SK-N-SH treated with all-trans-retinoic acid at 6 μM for 48 hours (cell line): ENCODE results near the gene SMC4.

Experiments used
- CSDC2 ChIP-seq: fragments of 250-450 bp; sonication (Bioruptor Pico); IDR thresholded peaks from 2 replicates; pipeline ENCODE4 v1.5.0; 2020; ENCODE audit warnings: mild to moderate bottlenecking, moderate library complexity
- GLIS3 ChIP-seq: fragments of 250-450 bp; sonication (Bioruptor Pico); IDR thresholded peaks from 2 replicates; pipeline ENCODE4 v1.5.0; 2020; ENCODE audit warnings: mild to moderate bottlenecking, moderate library complexity
- ISL1 ChIP-seq: fragments of 250-450 bp; sonication (Bioruptor Pico); IDR thresholded peaks from 2 replicates; pipeline ENCODE4 v2.1.2; 2022; ENCODE audit warnings: mild to moderate bottlenecking, moderate library complexity
- PPARA ChIP-seq: fragments of 250-450 bp; sonication (Bioruptor Pico); IDR thresholded peaks from 2 replicates; pipeline ENCODE4 v1.5.0; 2020; ENCODE audit warnings: mild to moderate bottlenecking, borderline replicate concordance
- RARB ChIP-seq: fragments of 250-450 bp; sonication (Bioruptor Pico); IDR thresholded peaks from 2 replicates; pipeline ENCODE4 v1.8.0; 2021; ENCODE audit warnings: mild to moderate bottlenecking, moderate library complexity
- SNAI2 ChIP-seq: fragments of 250-450 bp; sonication (Bioruptor Pico); IDR thresholded peaks from 2 replicates; pipeline ENCODE4 v1.5.0; 2020; ENCODE audit warnings: mild to moderate bottlenecking, moderate library complexity
- TOX ChIP-seq: fragments of 250-450 bp; sonication (Bioruptor Pico); IDR thresholded peaks from 2 replicates; pipeline ENCODE4 v1.8.0; 2021; ENCODE audit warnings: mild to moderate bottlenecking, moderate library complexity, borderline replicate concordance
- ZFP3 ChIP-seq: fragments of 250-450 bp; sonication (Bioruptor Pico); IDR thresholded peaks from 2 replicates; pipeline ENCODE4 v1.5.0; 2020; ENCODE audit warnings: mild to moderate bottlenecking, moderate library complexity
- ZNF565 ChIP-seq: fragments of 450-650 bp; formaldehyde crosslinking; conservative IDR thresholded peaks from 2 replicates; pipeline ENCODE4 v1.5.0; 2020; ENCODE audit warnings: low read depth, mild to moderate bottlenecking, moderate library complexity
- ZNF70 ChIP-seq: fragments of 450-650 bp; formaldehyde crosslinking; IDR thresholded peaks from 2 replicates; pipeline ENCODE4 v1.5.0; 2020; ENCODE audit warnings: mild to moderate bottlenecking, moderate library complexity
- ZNF8 ChIP-seq: fragments of 450-650 bp; formaldehyde crosslinking; IDR thresholded peaks from 2 replicates; pipeline ENCODE4 v1.5.0; 2020; ENCODE audit warnings: mild to moderate bottlenecking, moderate library complexity
- TF ChIP-seq, protein P1 (sequence below): fragments of 250-450 bp; sonication (Bioruptor Pico); IDR thresholded peaks from 2 replicates; pipeline ENCODE4 v1.5.1; 2020; ENCODE audit warnings: low read depth, mild to moderate bottlenecking, moderate library complexity
- TF ChIP-seq, protein P2 (sequence below): fragments of 250-450 bp; sonication (Bioruptor Pico); IDR thresholded peaks from 2 replicates; pipeline ENCODE4 v1.8.0; 2020; ENCODE audit warnings: mild to moderate bottlenecking, moderate library complexity, borderline replicate concordance
- TF ChIP-seq, protein P3 (sequence below): fragments of 250-450 bp; sonication (Bioruptor Pico); IDR thresholded peaks from 2 replicates; pipeline ENCODE4 v1.5.0; 2020; ENCODE audit warnings: mild to moderate bottlenecking, moderate library complexity

DNA sequence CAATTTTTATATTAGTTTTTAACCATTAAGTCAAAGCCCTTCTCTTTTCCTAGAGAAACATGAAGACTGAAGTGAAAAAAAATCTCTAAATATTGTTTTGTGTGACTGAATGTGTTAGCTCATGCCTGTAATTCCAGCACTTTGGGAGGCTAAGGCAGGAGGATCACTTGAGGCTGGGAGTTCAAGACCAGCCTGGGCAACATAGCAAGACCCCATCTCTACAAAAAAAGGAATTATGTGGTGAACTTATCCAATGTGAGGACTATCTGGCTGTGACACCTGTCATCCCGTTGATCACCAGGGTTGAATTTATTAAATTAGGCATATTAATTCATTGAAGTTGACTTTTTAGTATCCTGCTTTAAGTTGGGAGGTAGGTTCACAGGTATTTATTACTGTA, 13.0 kb downstream of the SMC4 start:
- no peak for TF ChIP-seq CSDC2
- TF ChIP-seq ZNF565 (CRISPR knock-in tag): no peak
- TF ChIP-seq ISL1 (CRISPR knock-in tag): no peak
- TF ChIP-seq SNAI2: no peak
- TF ChIP-seq, protein P1, sequence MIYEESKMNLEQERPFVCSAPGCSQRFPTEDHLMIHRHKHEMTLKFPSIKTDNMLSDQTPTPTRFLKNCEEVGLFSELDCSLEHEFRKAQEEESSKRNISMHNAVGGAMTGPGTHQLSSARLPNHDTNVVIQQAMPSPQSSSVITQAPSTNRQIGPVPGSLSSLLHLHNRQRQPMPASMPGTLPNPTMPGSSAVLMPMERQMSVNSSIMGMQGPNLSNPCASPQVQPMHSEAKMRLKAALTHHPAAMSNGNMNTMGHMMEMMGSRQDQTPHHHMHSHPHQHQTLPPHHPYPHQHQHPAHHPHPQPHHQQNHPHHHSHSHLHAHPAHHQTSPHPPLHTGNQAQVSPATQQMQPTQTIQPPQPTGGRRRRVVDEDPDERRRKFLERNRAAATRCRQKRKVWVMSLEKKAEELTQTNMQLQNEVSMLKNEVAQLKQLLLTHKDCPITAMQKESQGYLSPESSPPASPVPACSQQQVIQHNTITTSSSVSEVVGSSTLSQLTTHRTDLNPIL (CRISPR knock-in tag): no peak
- TF ChIP-seq, protein P2, sequence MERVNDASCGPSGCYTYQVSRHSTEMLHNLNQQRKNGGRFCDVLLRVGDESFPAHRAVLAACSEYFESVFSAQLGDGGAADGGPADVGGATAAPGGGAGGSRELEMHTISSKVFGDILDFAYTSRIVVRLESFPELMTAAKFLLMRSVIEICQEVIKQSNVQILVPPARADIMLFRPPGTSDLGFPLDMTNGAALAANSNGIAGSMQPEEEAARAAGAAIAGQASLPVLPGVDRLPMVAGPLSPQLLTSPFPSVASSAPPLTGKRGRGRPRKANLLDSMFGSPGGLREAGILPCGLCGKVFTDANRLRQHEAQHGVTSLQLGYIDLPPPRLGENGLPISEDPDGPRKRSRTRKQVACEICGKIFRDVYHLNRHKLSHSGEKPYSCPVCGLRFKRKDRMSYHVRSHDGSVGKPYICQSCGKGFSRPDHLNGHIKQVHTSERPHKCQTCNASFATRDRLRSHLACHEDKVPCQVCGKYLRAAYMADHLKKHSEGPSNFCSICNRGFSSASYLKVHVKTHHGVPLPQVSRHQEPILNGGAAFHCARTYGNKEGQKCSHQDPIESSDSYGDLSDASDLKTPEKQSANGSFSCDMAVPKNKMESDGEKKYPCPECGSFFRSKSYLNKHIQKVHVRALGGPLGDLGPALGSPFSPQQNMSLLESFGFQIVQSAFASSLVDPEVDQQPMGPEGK (CRISPR knock-in tag): no peak
- TF ChIP-seq ZNF8 (CRISPR knock-in tag): no peak
- TF ChIP-seq, protein P3, sequence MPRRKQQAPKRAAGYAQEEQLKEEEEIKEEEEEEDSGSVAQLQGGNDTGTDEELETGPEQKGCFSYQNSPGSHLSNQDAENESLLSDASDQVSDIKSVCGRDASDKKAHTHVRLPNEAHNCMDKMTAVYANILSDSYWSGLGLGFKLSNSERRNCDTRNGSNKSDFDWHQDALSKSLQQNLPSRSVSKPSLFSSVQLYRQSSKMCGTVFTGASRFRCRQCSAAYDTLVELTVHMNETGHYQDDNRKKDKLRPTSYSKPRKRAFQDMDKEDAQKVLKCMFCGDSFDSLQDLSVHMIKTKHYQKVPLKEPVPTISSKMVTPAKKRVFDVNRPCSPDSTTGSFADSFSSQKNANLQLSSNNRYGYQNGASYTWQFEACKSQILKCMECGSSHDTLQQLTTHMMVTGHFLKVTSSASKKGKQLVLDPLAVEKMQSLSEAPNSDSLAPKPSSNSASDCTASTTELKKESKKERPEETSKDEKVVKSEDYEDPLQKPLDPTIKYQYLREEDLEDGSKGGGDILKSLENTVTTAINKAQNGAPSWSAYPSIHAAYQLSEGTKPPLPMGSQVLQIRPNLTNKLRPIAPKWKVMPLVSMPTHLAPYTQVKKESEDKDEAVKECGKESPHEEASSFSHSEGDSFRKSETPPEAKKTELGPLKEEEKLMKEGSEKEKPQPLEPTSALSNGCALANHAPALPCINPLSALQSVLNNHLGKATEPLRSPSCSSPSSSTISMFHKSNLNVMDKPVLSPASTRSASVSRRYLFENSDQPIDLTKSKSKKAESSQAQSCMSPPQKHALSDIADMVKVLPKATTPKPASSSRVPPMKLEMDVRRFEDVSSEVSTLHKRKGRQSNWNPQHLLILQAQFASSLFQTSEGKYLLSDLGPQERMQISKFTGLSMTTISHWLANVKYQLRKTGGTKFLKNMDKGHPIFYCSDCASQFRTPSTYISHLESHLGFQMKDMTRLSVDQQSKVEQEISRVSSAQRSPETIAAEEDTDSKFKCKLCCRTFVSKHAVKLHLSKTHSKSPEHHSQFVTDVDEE: no peak
- no peak for TF ChIP-seq GLIS3 (CRISPR knock-in tag)
- no peak for TF ChIP-seq TOX
- no peak for TF ChIP-seq RARB (CRISPR knock-in tag)
- no peak for TF ChIP-seq PPARA (CRISPR knock-in tag)
- TF ChIP-seq ZNF70 (CRISPR knock-in tag): no peak
- no peak for TF ChIP-seq ZFP3 (CRISPR knock-in tag)
